LNCaP clone FGC (cell line): ENCODE data around the gene FJX1.
A peak's percentile ranks its signal among the peaks of the same experiment; 100 is the strongest.

Experiments used
- DNase-seq: peaks from one replicate; pipeline ENCODE4 v3.0.0-alpha.2; 2011; ENCODE audit warnings: low read depth
- H3K4me3 ChIP-seq: 2 replicates; pipeline ENCODE4 v1.5.1; 2011; ENCODE audit warnings: mild to moderate bottlenecking, low read depth, low read length, control low read depth
- TF ChIP-seq, protein P1 (sequence below): IDR thresholded peaks from 2 replicates; pipeline ENCODE4 v1.5.1; 2012; ENCODE audit warnings: mild to moderate bottlenecking; ENCODE audit not compliant: control insufficient read depth, insufficient read depth; ENCODE audit errors: extremely low read depth

Gene FJX1

DNA sequence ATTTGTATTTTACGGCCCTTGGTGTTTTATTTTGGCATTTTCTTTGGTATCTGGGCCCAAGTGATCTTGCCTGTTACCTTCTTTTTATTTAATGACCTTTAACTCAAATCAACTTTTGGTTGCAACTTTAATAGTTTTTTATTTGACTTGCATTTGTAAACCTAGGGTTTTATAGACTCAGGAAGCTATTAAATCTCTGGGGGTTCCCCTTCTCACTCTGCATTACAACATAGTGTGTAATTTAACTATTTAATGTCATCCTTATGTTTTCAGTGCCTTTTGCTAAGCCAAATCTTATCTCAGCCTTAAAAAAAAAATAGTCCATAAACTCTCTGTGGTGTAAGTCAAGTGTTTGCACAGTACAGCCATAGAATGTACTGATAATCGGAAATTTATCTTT is 3.4 kb downstream of the FJX1 start:
- peak; percentile 67 for DNase-seq
- TF ChIP-seq, protein P1, sequence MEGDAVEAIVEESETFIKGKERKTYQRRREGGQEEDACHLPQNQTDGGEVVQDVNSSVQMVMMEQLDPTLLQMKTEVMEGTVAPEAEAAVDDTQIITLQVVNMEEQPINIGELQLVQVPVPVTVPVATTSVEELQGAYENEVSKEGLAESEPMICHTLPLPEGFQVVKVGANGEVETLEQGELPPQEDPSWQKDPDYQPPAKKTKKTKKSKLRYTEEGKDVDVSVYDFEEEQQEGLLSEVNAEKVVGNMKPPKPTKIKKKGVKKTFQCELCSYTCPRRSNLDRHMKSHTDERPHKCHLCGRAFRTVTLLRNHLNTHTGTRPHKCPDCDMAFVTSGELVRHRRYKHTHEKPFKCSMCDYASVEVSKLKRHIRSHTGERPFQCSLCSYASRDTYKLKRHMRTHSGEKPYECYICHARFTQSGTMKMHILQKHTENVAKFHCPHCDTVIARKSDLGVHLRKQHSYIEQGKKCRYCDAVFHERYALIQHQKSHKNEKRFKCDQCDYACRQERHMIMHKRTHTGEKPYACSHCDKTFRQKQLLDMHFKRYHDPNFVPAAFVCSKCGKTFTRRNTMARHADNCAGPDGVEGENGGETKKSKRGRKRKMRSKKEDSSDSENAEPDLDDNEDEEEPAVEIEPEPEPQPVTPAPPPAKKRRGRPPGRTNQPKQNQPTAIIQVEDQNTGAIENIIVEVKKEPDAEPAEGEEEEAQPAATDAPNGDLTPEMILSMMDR = no peak
- H3K4me3 ChIP-seq = no peak overlapping the region

DNA sequence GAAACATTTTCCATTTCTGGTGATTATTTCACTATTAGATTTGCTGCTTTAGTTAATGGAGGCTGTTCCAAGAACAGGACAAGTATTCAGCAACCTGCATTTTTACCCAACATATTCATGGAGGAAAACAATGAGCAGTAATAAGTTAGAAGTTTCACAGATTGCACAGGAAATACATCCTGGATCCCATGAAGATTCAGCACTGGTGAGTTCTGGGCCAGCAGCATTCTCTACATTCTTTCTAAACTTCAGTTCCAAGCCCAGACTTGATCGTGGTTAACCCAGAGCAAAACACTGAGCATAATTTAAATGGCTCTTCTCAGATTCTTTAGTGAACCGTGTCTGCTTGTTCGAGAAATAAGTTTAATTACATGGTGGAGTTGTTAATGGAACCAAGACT is 3.8 kb downstream of the FJX1 start:
- TF ChIP-seq, protein P1 = no peak
- DNase-seq = no peak
- no peak overlapping the region for H3K4me3 ChIP-seq

DNA sequence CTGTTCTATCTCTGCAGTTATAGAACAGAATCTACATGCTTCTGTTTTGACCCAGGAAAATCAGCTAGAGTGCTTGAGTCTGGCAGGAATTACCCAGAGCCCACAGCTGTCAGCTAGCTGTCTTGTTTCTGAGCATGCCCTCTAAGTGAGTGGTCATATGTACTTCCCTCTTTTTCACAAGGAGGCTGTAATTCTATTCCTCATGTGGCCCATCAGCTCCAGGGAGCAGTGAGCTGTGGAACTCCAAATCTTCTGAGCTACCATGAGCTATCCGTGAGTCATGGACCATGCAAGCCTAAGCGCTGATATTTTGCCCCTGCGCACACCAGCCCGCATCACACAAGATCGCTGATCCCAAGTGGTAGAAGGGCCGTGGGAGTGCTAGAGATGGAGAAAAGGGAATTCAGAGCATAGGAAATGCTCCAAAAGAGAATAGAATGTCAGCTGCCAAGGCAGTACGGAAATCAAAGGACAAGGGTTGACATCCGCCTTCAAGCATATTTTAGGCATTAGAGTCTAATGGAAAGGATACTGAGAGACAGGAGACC is 5.4 kb downstream of the FJX1 start:
- TF ChIP-seq, protein P1 = no peak
- no peak overlapping the region for H3K4me3 ChIP-seq
- no peak for DNase-seq

DNA sequence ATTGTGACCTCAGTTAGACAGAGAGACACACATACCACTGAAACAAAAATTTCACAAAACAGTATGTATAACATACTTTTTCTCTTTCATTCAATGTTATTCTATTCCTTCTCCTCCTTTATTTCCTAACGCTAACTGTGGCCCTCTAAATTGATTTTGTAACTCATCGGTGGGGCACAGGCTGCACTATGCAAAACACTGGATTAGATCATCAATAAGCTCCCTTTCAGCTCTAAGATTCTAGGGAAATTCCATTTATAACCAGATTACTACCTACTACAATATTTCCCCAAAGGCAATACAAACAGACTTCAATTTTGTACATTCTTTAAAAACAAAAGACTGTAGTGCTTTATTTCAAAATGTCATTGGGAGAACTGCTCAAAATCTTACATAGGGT is 6.1 kb downstream of the FJX1 start:
- no peak for DNase-seq
- TF ChIP-seq, protein P1 = no peak
- H3K4me3 ChIP-seq = no peak overlapping the region

DNA sequence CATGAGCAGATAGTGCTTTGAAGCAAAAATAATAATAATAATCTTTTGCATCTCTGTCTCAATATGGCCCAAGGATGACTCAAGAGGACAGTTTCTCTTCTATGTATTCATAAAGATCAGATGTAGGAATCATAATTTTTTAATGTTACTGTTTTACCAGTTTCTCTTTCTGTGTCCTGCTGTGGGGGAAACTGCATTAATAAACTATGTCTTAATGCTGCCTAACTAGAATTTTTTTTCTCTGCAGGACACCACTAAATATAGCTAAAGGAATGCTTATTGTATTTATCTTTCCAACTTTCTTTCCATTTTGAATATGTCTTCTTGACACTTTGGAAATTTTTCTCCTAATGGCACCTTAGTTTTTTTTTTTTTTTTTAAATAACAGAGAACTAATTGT is 6.5 kb downstream of the FJX1 start:
- no peak for DNase-seq
- TF ChIP-seq, protein P1 = no peak
- no peak overlapping the region for H3K4me3 ChIP-seq

DNA sequence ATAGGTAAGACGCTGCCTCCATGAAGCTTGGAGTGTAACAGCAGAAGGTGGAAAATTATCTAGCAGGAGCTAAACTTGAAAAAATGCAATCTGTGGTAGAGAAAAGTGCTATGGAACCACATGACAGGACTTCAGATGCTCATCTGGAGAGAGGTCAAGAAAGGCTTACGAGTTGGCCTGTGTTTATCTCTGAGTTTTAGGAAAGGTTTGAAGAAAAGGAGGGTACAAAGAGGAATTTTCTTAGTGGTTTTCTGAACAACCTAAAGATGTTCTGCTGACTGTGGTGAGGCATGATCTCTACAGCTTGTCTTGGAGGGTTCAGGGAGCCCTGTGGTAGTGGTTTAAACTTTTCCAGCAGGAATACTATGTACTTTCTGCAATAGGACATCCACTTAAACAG is 8.2 kb downstream of the FJX1 start:
- TF ChIP-seq, protein P1 = no peak
- H3K4me3 ChIP-seq = no peak overlapping the region
- no peak for DNase-seq

DNA sequence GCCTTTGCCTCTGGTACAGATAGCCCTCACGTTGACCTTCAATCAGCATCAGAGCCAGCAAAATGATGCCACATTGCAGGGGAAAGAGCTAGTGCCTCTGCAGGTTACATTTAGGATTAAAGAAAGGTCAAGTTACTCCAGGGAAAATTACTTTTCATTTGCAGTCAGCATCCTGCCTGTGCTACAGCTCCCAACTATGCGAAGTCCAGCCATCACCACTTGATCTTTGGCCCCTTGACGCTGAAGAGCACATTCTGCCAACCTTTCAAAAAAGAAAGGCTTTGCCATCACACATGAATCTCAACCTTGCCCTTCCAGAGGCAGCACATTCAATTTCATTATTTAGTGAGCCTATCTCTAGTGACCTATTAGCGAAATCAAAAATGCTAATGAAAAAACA is 11.3 kb downstream of the FJX1 start:
- TF ChIP-seq, protein P1 = no peak

More for the DNA sequence above, 11.3 kb downstream of the FJX1 start:
- DNase-seq = no peak
- no peak overlapping the region for H3K4me3 ChIP-seq
